Kidney (tissue), 14 donors: ENCODE data around the gene MED10. TPM values are rescaled to one million over a fixed set of nuclear protein-coding genes. Genes with fewer than 3 reads are reported as not detected.

Experiments used
- DNase-seq, 5 donors: peaks; one replicate each; pipeline ENCODE4 v3.0.0-alpha.2; 2013 to 2020
- FAIRE-seq: peaks from 2 replicates; lab custom pipeline; 2012; peaks lifted over from hg19 to GRCh38; lab: Jason Lieb, UNC
- H3K27ac ChIP-seq, 2 donors: one replicate each; pipeline ENCODE4 v1.7.0; 2013; ENCODE audit warnings: low read depth in 2 of 2, low read length in 2 of 2, inconsistent platforms in 1 of 2
- H3K27me3 ChIP-seq: one replicate; pipeline ENCODE4 v1.7.1; 2013; ENCODE audit warnings: low read length, inconsistent platforms; ENCODE audit not compliant: control insufficient read depth, insufficient read depth
- H3K36me3 ChIP-seq, 3 donors: one replicate each; pipeline versions ENCODE4 v1.7.0 to v1.7.1; 2013; ENCODE audit warnings: low read length in 3 of 3, control low read depth in 1 of 3, inconsistent platforms in 1 of 3; ENCODE audit not compliant: insufficient read depth in 3 of 3, control insufficient read depth in 2 of 3
- H3K4me1 ChIP-seq, 3 donors: one replicate each; pipeline versions ENCODE4 v1.7.0 to v1.7.1; 2013; ENCODE audit warnings: low read length in 3 of 3, inconsistent platforms in 1 of 3, low read depth in 1 of 3; ENCODE audit not compliant: control insufficient read depth in 2 of 3, insufficient read depth in 2 of 3
- H3K4me3 ChIP-seq, 3 donors: one replicate each; pipeline versions ENCODE4 v1.7.0 to v1.8.1; 2013; ENCODE audit warnings: low read length in 3 of 3, control low read depth in 1 of 3, inconsistent platforms in 1 of 3
- H3K9ac ChIP-seq, 3 donors: one replicate each; pipeline versions ENCODE4 v1.7.0 to v1.7.1; 2013; ENCODE audit warnings: low read length in 3 of 3, control low read depth in 1 of 3, inconsistent platforms in 1 of 3
- H3K9me3 ChIP-seq, 3 donors: one replicate each; pipeline versions ENCODE4 v1.7.0 to v1.7.1; 2013; ENCODE audit warnings: low read length in 3 of 3, control low read depth in 1 of 3, inconsistent platforms in 1 of 3; ENCODE audit not compliant: control insufficient read depth in 2 of 3, insufficient read depth in 1 of 3
- intact Hi-C: fragments of 100-400 bp; cut with DNase I; formaldehyde crosslinking; loops from one replicate; pipeline ENCODE4 v1.11.1; 2022
- polyA plus RNA-seq: library from polyadenylated mRNA; stranded (reverse); fragments of 350-450 nt; fragmentation: Illumina TruSeq; extraction: RNeasy Lipid Tissue Mini Kit (QIAGEN cat#74804); gene quantifications from one replicate; pipeline ENCODE4 v1.2.3, GENCODE V29; 2014; ENCODE audit warnings: low read depth, low replicate concordance; ENCODE audit not compliant: insufficient read depth
- total RNA-seq: library from RNA; stranded (reverse); fragmentation: NEBNext Ultra II Directional; extraction: Animal tissue kit (Norgen Biotek cat#: 25700); gene quantifications from one replicate; pipeline ENCODE4 v1.2.1, GENCODE V29; 2021
- TF ChIP-seq, protein P1 (sequence below): IDR thresholded peaks from 3 replicates; pipeline ENCODE4 v1.5.1; 2012; ENCODE audit warnings: mild to moderate bottlenecking, moderate library complexity, borderline replicate concordance; ENCODE audit not compliant: insufficient read depth; ENCODE audit errors: extremely low read depth
- donor health status: control.
- donor health status: control.
- donor health status: control.
- donor health status: control.
- donor health status: control.
- donor health status: DM: yes; HTN: yes; CAD: no.
- donor health status: Normal renal cell carcinoma (clear cell type).

MED10 gene
- total and polyA plus RNA-seq, 2 donors from 2014 or later = 25.9 to 32.3 TPM

GRCh38 chr5:6401410-6401809 lies 23.1 kb upstream of the MED10 start:
- H3K4me3 ChIP-seq = no peak overlapping the region
- DNase-seq (no peak), FAIRE-seq (no peak)
- no peak overlapping the region for H3K9ac ChIP-seq
- no peaks in the 10 kb centered on the region for H3K9me3 ChIP-seq
- H3K4me1 ChIP-seq = no peaks in the 10 kb centered on the region
- TF ChIP-seq, protein P1, sequence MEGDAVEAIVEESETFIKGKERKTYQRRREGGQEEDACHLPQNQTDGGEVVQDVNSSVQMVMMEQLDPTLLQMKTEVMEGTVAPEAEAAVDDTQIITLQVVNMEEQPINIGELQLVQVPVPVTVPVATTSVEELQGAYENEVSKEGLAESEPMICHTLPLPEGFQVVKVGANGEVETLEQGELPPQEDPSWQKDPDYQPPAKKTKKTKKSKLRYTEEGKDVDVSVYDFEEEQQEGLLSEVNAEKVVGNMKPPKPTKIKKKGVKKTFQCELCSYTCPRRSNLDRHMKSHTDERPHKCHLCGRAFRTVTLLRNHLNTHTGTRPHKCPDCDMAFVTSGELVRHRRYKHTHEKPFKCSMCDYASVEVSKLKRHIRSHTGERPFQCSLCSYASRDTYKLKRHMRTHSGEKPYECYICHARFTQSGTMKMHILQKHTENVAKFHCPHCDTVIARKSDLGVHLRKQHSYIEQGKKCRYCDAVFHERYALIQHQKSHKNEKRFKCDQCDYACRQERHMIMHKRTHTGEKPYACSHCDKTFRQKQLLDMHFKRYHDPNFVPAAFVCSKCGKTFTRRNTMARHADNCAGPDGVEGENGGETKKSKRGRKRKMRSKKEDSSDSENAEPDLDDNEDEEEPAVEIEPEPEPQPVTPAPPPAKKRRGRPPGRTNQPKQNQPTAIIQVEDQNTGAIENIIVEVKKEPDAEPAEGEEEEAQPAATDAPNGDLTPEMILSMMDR = no peak
- H3K27me3 ChIP-seq = no peaks in the 10 kb centered on the region
- intact Hi-C loops = no loop called here
- H3K36me3 ChIP-seq = no peaks in the 10 kb centered on the region
- H3K27ac ChIP-seq = no peak overlapping the region

DNA sequence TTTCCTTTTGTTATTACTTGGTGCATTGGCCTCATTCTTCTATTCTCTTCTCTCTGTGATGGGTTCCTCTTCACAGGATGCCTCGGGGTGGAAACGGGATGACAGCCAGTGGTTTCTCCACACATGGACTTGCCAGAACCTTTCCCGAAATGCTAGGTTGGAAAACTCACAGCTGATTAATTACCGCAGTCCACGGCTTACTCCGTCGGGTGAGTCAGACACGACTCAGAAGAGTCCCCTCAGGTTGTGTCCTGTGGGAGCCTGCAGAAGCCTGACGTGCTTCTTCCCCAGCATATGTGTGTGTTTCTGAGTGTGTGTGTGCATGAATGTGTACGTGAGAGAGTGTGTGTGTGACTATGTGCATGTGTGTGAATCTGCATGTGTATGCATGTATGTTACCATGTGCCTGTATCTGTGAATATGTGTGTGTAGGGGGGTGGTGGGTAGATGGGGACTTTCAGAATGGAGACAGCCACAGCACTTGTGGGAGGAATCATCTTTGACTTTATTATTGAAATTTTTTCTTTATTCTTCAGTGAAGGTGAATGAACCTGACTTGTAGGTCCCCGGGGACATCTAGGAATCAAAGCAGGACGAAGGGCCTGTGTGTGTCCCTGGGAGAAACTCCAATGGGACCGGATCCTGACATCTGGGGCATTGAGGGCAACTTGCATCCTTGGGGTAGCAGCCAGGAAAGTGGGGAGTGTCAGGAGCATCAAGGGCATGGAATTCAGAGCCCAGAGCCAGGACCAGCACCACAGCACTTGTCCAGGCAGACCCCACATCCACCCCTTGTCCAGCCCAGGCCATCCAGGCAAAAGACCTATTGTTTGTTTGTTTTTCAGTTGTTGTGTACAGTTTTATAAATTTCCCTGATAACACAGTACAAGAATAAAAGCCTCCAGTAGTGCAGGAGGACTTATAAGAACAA lies 21.9 kb upstream of the MED10 start:
- TF ChIP-seq, protein P1 = no peak
- Histone ChIP-seq H3K9ac (no peak overlapping the region), H3K36me3 (no peaks in the 10 kb centered on the region), H3K27ac (no peak overlapping the region), H3K4me1 (no peaks in the 10 kb centered on the region), H3K9me3 (no peaks in the 10 kb centered on the region), H3K4me3 (no peak overlapping the region), H3K27me3 (no peaks in the 10 kb centered on the region)
- intact Hi-C loops = no loop called here
- no peak for DNase-seq
- no peak for FAIRE-seq

DNA sequence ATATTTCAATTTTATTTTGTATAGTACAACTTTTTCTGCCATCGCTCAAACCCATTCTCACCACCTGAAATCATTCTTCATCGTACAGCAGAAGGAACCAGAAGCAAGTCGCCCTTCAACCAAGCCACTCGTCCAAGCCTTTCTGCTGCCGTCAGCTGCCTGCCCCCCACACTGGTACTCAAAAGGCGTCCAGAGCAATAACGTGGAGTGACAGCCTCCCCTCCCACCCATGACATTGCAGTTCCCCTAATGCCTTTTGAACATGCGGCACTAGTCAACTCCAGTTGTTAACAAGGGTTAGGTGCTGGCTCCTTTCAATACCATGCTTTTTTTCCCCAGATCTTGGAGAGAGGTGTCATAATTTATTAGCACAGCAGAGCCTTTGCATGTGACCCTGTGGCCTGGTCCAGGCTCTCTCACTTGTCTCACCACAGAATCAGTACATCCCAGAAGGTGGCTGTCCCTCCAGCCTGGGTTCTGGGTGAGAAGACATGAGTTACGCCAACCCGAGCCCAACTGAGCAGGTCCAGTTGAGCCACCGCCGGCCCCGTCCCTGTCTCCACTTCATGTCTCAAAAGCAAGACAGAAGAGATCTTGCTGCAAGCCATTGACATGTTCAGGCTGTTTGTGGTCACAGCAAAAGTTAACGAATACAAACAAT lies 20.4 kb upstream of the MED10 start:
- no peak overlapping the region for H3K9ac ChIP-seq
- intact Hi-C loops = no loop called here
- TF ChIP-seq, protein P1 = no peak
- no peak overlapping the region for H3K4me3 ChIP-seq
- no peaks in the 10 kb centered on the region for H3K9me3 ChIP-seq
- FAIRE-seq (no peak), DNase-seq (no peak)
- H3K4me1 ChIP-seq = no peaks in the 10 kb centered on the region
- no peaks in the 10 kb centered on the region for H3K36me3 ChIP-seq
- no peaks in the 10 kb centered on the region for H3K27me3 ChIP-seq
- H3K27ac ChIP-seq = no peak overlapping the region
